GM18873 (cell line): ENCODE measurements around the gene RBX1.
"Not testable (repeated sequence)": the region's sequence is repeated elsewhere in the genome, so short reads cannot be mapped to it uniquely, and the experiment has no call there.

Experiments used
- ATAC-seq: cut with Tn5 transposase; IDR thresholded peaks from one replicate; pipeline ENCODE4 v1.9.1; 2021; ENCODE audit warnings: mild to moderate bottlenecking, moderate library complexity, moderate number of reproducible peaks; ENCODE audit not compliant: unreplicated experiment, low FRiP score

The RBX1 gene

GRCh38 chr22:40950962-40951794, at the start of gene RBX1:
Gene RBX1 (plus strand): TSS chr22:40951378. CDS start chr22:40951399, 21 bp downstream.
- ATAC-seq: peak; percentile 71

- ATAC-seq: no peak
Measured at GRCh38 chr22:40904101-40904500, 47.1 kb upstream of the RBX1 start.

GRCh38 chr22:40908895-40909294, 42.3 kb upstream of the RBX1 start:
- no peak for ATAC-seq

- ATAC-seq: no peak
Measured at GRCh38 chr22:40911772-40912171, 39.4 kb upstream of the RBX1 start.

GRCh38 chr22:40912987-40913386, 38.2 kb upstream of the RBX1 start:
- ATAC-seq: not testable (repeated sequence)

- no peak for ATAC-seq
Measured at GRCh38 chr22:40919446-40919845, 31.7 kb upstream of the RBX1 start.

GRCh38 chr22:40920526-40920925, 30.7 kb upstream of the RBX1 start:
- no peak for ATAC-seq

GRCh38 chr22:40922484-40923303, 28.5 kb upstream of the RBX1 start:
- no peak for ATAC-seq

- ATAC-seq: no peak
Measured at GRCh38 chr22:40928657-40929056, 22.5 kb upstream of the RBX1 start.

GRCh38 chr22:40932396-40932795, 18.8 kb upstream of the RBX1 start:
- ATAC-seq: no peak

- ATAC-seq: no peak
Measured at GRCh38 chr22:40939202-40939601, 12.0 kb upstream of the RBX1 start.

GRCh38 chr22:40951795-40952605, 822 bp downstream of the RBX1 start:
- no peak for ATAC-seq

GRCh38 chr22:40953471-40953870, 2.3 kb downstream of the RBX1 start:
- ATAC-seq: no peak

- ATAC-seq: no peak
Measured at GRCh38 chr22:40954113-40954512, 2.9 kb downstream of the RBX1 start.

GRCh38 chr22:40955571-40955970, 4.4 kb downstream of the RBX1 start:
- ATAC-seq: no peak

GRCh38 chr22:40957601-40958000, 6.4 kb downstream of the RBX1 start:
- ATAC-seq: no peak

- ATAC-seq: no peak
Measured at GRCh38 chr22:40958299-40958698, 7.1 kb downstream of the RBX1 start.

- no peak for ATAC-seq
Measured at GRCh38 chr22:40960145-40960544, 9.0 kb downstream of the RBX1 start.

- no peak for ATAC-seq
Measured at GRCh38 chr22:40965936-40966725, 15.0 kb downstream of the RBX1 start.

GRCh38 chr22:40966726-40967085, 15.5 kb downstream of the RBX1 start:
- ATAC-seq: no peak
